Kidney tubule cell (primary cell): ENCODE measurements around the gene OTOP2.
A peak's percentile ranks its signal among the peaks of the same experiment; 100 is the strongest.
"Not testable (repeated sequence)": the region's sequence is repeated elsewhere in the genome, so short reads cannot be mapped to it uniquely, and the experiment has no call there.

Experiments used
- DNase-seq: peaks from one replicate; pipeline ENCODE4 v3.0.0-alpha.2; 2018; ENCODE audit warnings: low spot score

OTOP2 gene

GRCh38 chr17:74900208-74900607 is 23.9 kb upstream of the OTOP2 start:
- no peak for DNase-seq

GRCh38 chr17:74901353-74902135 is 22.5 kb upstream of the OTOP2 start:
- DNase-seq, result no peak

GRCh38 chr17:74903034-74903433 is 21.0 kb upstream of the OTOP2 start:
- DNase-seq, result no peak

- no peak for DNase-seq
Observed at GRCh38 chr17:74903671-74904070, 20.4 kb upstream of the OTOP2 start.

- DNase-seq, result no peak
Observed at GRCh38 chr17:74904687-74905409, 19.2 kb upstream of the OTOP2 start.

- not testable (repeated sequence) for DNase-seq
Observed at GRCh38 chr17:74906214-74906793, 17.8 kb upstream of the OTOP2 start.

GRCh38 chr17:74907012-74907411 is 17.1 kb upstream of the OTOP2 start:
- no peak for DNase-seq

- not testable (repeated sequence) for DNase-seq
Observed at GRCh38 chr17:74909097-74909496, 15.0 kb upstream of the OTOP2 start.

- peak; percentile 33 for DNase-seq
Observed at GRCh38 chr17:74911423-74911822, 12.7 kb upstream of the OTOP2 start.

- no peak for DNase-seq
Observed at GRCh38 chr17:74916136-74916850, 7.8 kb upstream of the OTOP2 start.

GRCh38 chr17:74916851-74917199 is 7.2 kb upstream of the OTOP2 start:
- no peak for DNase-seq

GRCh38 chr17:74917430-74917829 is 6.6 kb upstream of the OTOP2 start:
- DNase-seq, result no peak

- no peak for DNase-seq
Observed at GRCh38 chr17:74918906-74919305, 5.2 kb upstream of the OTOP2 start.

GRCh38 chr17:74919440-74920305 is 4.4 kb upstream of the OTOP2 start:
- DNase-seq, result no peak

GRCh38 chr17:74920306-74920620 is 3.8 kb upstream of the OTOP2 start:
- DNase-seq, result no peak

GRCh38 chr17:74920642-74921025 is 3.4 kb upstream of the OTOP2 start:
- DNase-seq, result no peak

GRCh38 chr17:74921026-74921681 is 2.9 kb upstream of the OTOP2 start:
- no peak for DNase-seq

- no peak for DNase-seq
Observed at GRCh38 chr17:74921769-74922168, 2.3 kb upstream of the OTOP2 start.

- no peak for DNase-seq
Observed at GRCh38 chr17:74922172-74922571, 1.9 kb upstream of the OTOP2 start.

GRCh38 chr17:74922694-74923537 is 1.2 kb upstream of the OTOP2 start, which contains the start of gene USH1G:
Gene USH1G (minus strand): TSS chr17:74923255. CDS start chr17:74923073, 182 bp downstream.
- DNase-seq, result no peak
